ENCODE data around the gene TPD52L2. TPM values are rescaled to one million over a fixed set of nuclear protein-coding genes. Genes with fewer than 3 reads are reported as not detected.

TPD52L2 gene
- polyA plus RNA-seq, 6 donors from 2014 or later = 61.1 to 105 (median 79.9) TPM

GRCh38 chr20:63931735-63932134 lies 66.7 kb downstream of the TPD52L2 start:
- Mint-ChIP-seq H3K27ac (no peak overlapping the region), H3K4me1 (peaks cover 4 to 7% (median 7%) of the 10 kb centered on the region in 3 donors), H3K27me3 (no peaks in the 10 kb centered on the region), H3K4me3 (no peak overlapping the region), H3K36me3 (peaks cover 10 to 22% of the 10 kb centered on the region in 2 donors), H3K9me3 (no peaks in the 10 kb centered on the region)
- DNase-seq (no peak), ATAC-seq (ENCODE audit: low read depth in 2 of 2) (no peak)

- Mint-ChIP-seq H3K36me3 (peaks cover 10 to 22% of the 10 kb centered on the region in 2 donors), H3K4me3 (no peak overlapping the region), H3K4me1 (peaks cover 4 to 7% (median 7%) of the 10 kb centered on the region in 3 donors), H3K9me3 (no peaks in the 10 kb centered on the region), H3K27ac (no peak overlapping the region), H3K27me3 (no peaks in the 10 kb centered on the region)
- DNase-seq = no peak
- no peak for ATAC-seq (ENCODE audit: low read depth in 2 of 2)
These were observed 67.6 kb downstream of the TPD52L2 start for GRCh38 chr20:63932606-63933160.

- no peaks in the 10 kb centered on the region for H3K27me3 Mint-ChIP-seq
- peaks cover 10 to 20% of the 10 kb centered on the region in 2 donors for H3K36me3 Mint-ChIP-seq
- peaks cover 6 to 7% (median 7%) of the 10 kb centered on the region in 3 donors for H3K4me1 Mint-ChIP-seq
- H3K9me3 Mint-ChIP-seq = no peaks in the 10 kb centered on the region
- no peak overlapping the region for H3K4me3 Mint-ChIP-seq
- ATAC-seq (ENCODE audit: low read depth in 2 of 2) (no peak), DNase-seq (no peak)
- H3K27ac Mint-ChIP-seq = no peak overlapping the region
These were observed 68.6 kb downstream of the TPD52L2 start for GRCh38 chr20:63933646-63934045.

- Mint-ChIP-seq H3K4me3 (peak overlapping the region in 1 of 8 donors; percentile 15), H3K27me3 (no peaks in the 10 kb centered on the region), H3K9me3 (no peaks in the 10 kb centered on the region), H3K27ac (peak overlapping the region in 2 of 6 donors; percentile 39 to 43), H3K36me3 (peaks cover 10 to 15% of the 10 kb centered on the region in 2 donors), H3K4me1 (peaks cover 6 to 7% (median 7%) of the 10 kb centered on the region in 3 donors)
- ATAC-seq (ENCODE audit: low read depth in 2 of 2) = no peak
- DNase-seq = no peak
These were observed 69.4 kb downstream of the TPD52L2 start for GRCh38 chr20:63934271-63935068.

GRCh38 chr20:63935447-63935846 lies 70.4 kb downstream of the TPD52L2 start:
- DNase-seq (no peak), ATAC-seq (ENCODE audit: low read depth in 2 of 2) (no peak)
- H3K36me3 Mint-ChIP-seq = peaks cover 10 to 15% of the 10 kb centered on the region in 2 donors
- H3K9me3 Mint-ChIP-seq = no peaks in the 10 kb centered on the region
- H3K4me3 Mint-ChIP-seq = no peak overlapping the region
- H3K27ac Mint-ChIP-seq = no peak overlapping the region
- H3K27me3 Mint-ChIP-seq = no peaks in the 10 kb centered on the region
- peaks cover 6 to 7% (median 7%) of the 10 kb centered on the region in 3 donors for H3K4me1 Mint-ChIP-seq

- H3K4me1 Mint-ChIP-seq = peaks cover 13 to 19% (median 17%) of the 10 kb centered on the region in 3 donors
- no peak overlapping the region for H3K4me3 Mint-ChIP-seq
- DNase-seq (no peak), ATAC-seq (ENCODE audit: low read depth in 2 of 2) (no peak)
- peak overlapping the region in 4 of 6 donors; percentile 22 to 69 (median 32) for H3K27ac Mint-ChIP-seq
- peaks cover 0 to 4% (median 0%) of the 10 kb centered on the region in 7 donors for H3K9me3 Mint-ChIP-seq
- no peaks in the 10 kb centered on the region for H3K27me3 Mint-ChIP-seq
- peaks cover 0 to 10% of the 10 kb centered on the region in 2 donors for H3K36me3 Mint-ChIP-seq
These were observed 72.5 kb downstream of the TPD52L2 start for GRCh38 chr20:63937596-63937995.

- Mint-ChIP-seq H3K4me1 (peaks cover 13 to 19% (median 17%) of the 10 kb centered on the region in 3 donors), H3K4me3 (no peak overlapping the region), H3K9me3 (peaks cover 0 to 4% (median 0%) of the 10 kb centered on the region in 7 donors), H3K27me3 (no peaks in the 10 kb centered on the region), H3K36me3 (peaks cover 0 to 10% of the 10 kb centered on the region in 2 donors), H3K27ac (peak overlapping the region in 1 of 6 donors; percentile 15)
- ATAC-seq (ENCODE audit: low read depth in 2 of 2) (no peak), DNase-seq (no peak)
These were observed 74.2 kb downstream of the TPD52L2 start for GRCh38 chr20:63939061-63939935.

- no peak overlapping the region for H3K4me3 Mint-ChIP-seq
- peaks cover 0 to 4% (median 0%) of the 10 kb centered on the region in 7 donors for H3K9me3 Mint-ChIP-seq
- no peaks in the 10 kb centered on the region for H3K27me3 Mint-ChIP-seq
- H3K36me3 Mint-ChIP-seq = peaks cover 0 to 6% of the 10 kb centered on the region in 2 donors
- H3K4me1 Mint-ChIP-seq = peaks cover 15 to 17% (median 16%) of the 10 kb centered on the region in 3 donors
- H3K27ac Mint-ChIP-seq = peak overlapping the region in 2 of 6 donors; percentile 15 to 69
- DNase-seq (no peak), ATAC-seq (ENCODE audit: low read depth in 2 of 2) (no peak)
These were observed 75.0 kb downstream of the TPD52L2 start for GRCh38 chr20:63940071-63940471.

GRCh38 chr20:63940472-63941266 lies 75.6 kb downstream of the TPD52L2 start:
- H3K27ac Mint-ChIP-seq = peak overlapping the region in 1 of 6 donors; percentile 23
- DNase-seq (no peak), ATAC-seq (ENCODE audit: low read depth in 2 of 2) (no peak)
- H3K36me3 Mint-ChIP-seq = peaks cover 0 to 5% of the 10 kb centered on the region in 2 donors
- H3K9me3 Mint-ChIP-seq = peaks cover 0 to 4% (median 0%) of the 10 kb centered on the region in 7 donors
- no peaks in the 10 kb centered on the region for H3K27me3 Mint-ChIP-seq
- H3K4me1 Mint-ChIP-seq = peaks cover 15 to 17% (median 16%) of the 10 kb centered on the region in 3 donors
- peak overlapping the region in 2 of 8 donors; percentile 24 to 64 for H3K4me3 Mint-ChIP-seq

Other genes with a start within 250 kb of the TPD52L2 start
- gene GMEB2, start 238.2 kb upstream of the TPD52L2 start, polyA plus RNA-seq (ENCODE audit: low read depth in 6 of 6) = 10 to 100 TPM in 1 of 6 donors, 1 to 10 TPM in 5; 3.1 to 16.0 (median 8.6) TPM
- 1 to 10 TPM; 1.2 to 4.2 (median 2.5) TPM for gene STMN3, start 211.8 kb upstream of the TPD52L2 start, polyA plus RNA-seq (ENCODE audit: low read depth in 6 of 6)
- gene RTEL1, start 207.0 kb upstream of the TPD52L2 start, polyA plus RNA-seq (ENCODE audit: low read depth in 6 of 6) = 1 to 10 TPM in 5 of 6 donors, not detected in 1; 1.5 to 6.5 (median 3.0) TPM
- gene TNFRSF6B, start 168.6 kb upstream of the TPD52L2 start, polyA plus RNA-seq (ENCODE audit: low read depth in 6 of 6) = not detected
- gene ARFRP1, start 157.3 kb upstream of the TPD52L2 start, polyA plus RNA-seq (ENCODE audit: low read depth in 6 of 6) = 10 to 100 TPM; 35.6 to 62.9 (median 45.8) TPM
- gene ZGPAT, start 157.2 kb upstream of the TPD52L2 start, polyA plus RNA-seq (ENCODE audit: low read depth in 6 of 6) = 10 to 100 TPM; 25.5 to 58.2 (median 28.1) TPM
- 10 to 100 TPM in 1 of 6 donors, 1 to 10 TPM in 5; 4.9 to 19.0 (median 8.8) TPM for gene LIME1, start 128.6 kb upstream of the TPD52L2 start, polyA plus RNA-seq (ENCODE audit: low read depth in 6 of 6)
- gene SLC2A4RG, start 125.5 kb upstream of the TPD52L2 start, polyA plus RNA-seq (ENCODE audit: low read depth in 6 of 6) = 1 to 10 TPM in 3 of 6 donors, under 1 TPM in 2, not detected in 1; 0.36 to 1.4 (median 1.3) TPM
- under 1 TPM in 1 of 6 donors, not detected in 5; 0.15 TPM for gene ZBTB46, start 34.0 kb upstream of the TPD52L2 start, polyA plus RNA-seq (ENCODE audit: low read depth in 6 of 6)
- gene ABHD16B, start 3.8 kb upstream of the TPD52L2 start, polyA plus RNA-seq (ENCODE audit: low read depth in 6 of 6) = 1 to 10 TPM in 1 of 6 donors, not detected in 5; 1.1 TPM
- gene DNAJC5, start 29.9 kb downstream of the TPD52L2 start, polyA plus RNA-seq (ENCODE audit: low read depth in 6 of 6) = 1 to 10 TPM in 5 of 6 donors, under 1 TPM in 1; 0.23 to 4.2 (median 3.3) TPM
- gene UCKL1, start 91.1 kb downstream of the TPD52L2 start, polyA plus RNA-seq (ENCODE audit: low read depth in 6 of 6) = 10 to 100 TPM; 11.3 to 62.0 (median 31.7) TPM
- gene ZNF512B, start 104.7 kb downstream of the TPD52L2 start, polyA plus RNA-seq (ENCODE audit: low read depth in 6 of 6) = under 1 TPM in 5 of 6 donors, not detected in 1; 0.16 to 0.69 (median 0.60) TPM
- 1 to 10 TPM; 2.0 to 7.1 (median 5.8) TPM for gene SAMD10, start 114.4 kb downstream of the TPD52L2 start, polyA plus RNA-seq (ENCODE audit: low read depth in 6 of 6)
- gene PRPF6, start 115.9 kb downstream of the TPD52L2 start, polyA plus RNA-seq (ENCODE audit: low read depth in 6 of 6) = 10 to 100 TPM; 46.4 to 83.8 (median 66.9) TPM
- gene C20orf204, start 170.9 kb downstream of the TPD52L2 start, polyA plus RNA-seq (ENCODE audit: low read depth in 6 of 6) = under 1 TPM in 1 of 6 donors, not detected in 5; 0.05 TPM
- not detected for gene SOX18, start 184.4 kb downstream of the TPD52L2 start, polyA plus RNA-seq (ENCODE audit: low read depth in 6 of 6)
- 10 to 100 TPM; 30.2 to 51.5 (median 41.4) TPM for gene TCEA2, start 197.9 kb downstream of the TPD52L2 start, polyA plus RNA-seq (ENCODE audit: low read depth in 6 of 6)
- 100 to 1,000 TPM; 112 to 170 (median 132) TPM for gene RGS19, start 214.2 kb downstream of the TPD52L2 start, polyA plus RNA-seq (ENCODE audit: low read depth in 6 of 6)
- 1 to 10 TPM in 5 of 6 donors, under 1 TPM in 1; 0.91 to 3.4 (median 2.3) TPM for gene OPRL1, start 214.8 kb downstream of the TPD52L2 start, polyA plus RNA-seq (ENCODE audit: low read depth in 6 of 6)
- under 1 TPM in 1 of 6 donors, not detected in 5; 0.47 TPM for gene LKAAEAR1, start 219.1 kb downstream of the TPD52L2 start, polyA plus RNA-seq (ENCODE audit: low read depth in 6 of 6)
- not detected for gene NPBWR2, start 242.3 kb downstream of the TPD52L2 start, polyA plus RNA-seq (ENCODE audit: low read depth in 6 of 6)